H54 (cell line): ENCODE measurements around the gene CEP192.

ENCODE experiments used
- DNase-seq: peaks from one replicate; pipeline ENCODE4 v3.0.0; 2011; ENCODE audit warnings: low spot score, mixed read lengths; ENCODE audit not compliant: insufficient read length
- FAIRE-seq: peaks from 3 replicates; lab custom pipeline; 2011; peaks lifted over from hg19 to GRCh38; lab: Jason Lieb, UNC
- POLR2A ChIP-seq: IDR thresholded peaks from 2 replicates; pipeline ENCODE4 v1.6.1; 2011; ENCODE audit warnings: low read depth, mild to moderate bottlenecking, low read length

The CEP192 gene

DNA sequence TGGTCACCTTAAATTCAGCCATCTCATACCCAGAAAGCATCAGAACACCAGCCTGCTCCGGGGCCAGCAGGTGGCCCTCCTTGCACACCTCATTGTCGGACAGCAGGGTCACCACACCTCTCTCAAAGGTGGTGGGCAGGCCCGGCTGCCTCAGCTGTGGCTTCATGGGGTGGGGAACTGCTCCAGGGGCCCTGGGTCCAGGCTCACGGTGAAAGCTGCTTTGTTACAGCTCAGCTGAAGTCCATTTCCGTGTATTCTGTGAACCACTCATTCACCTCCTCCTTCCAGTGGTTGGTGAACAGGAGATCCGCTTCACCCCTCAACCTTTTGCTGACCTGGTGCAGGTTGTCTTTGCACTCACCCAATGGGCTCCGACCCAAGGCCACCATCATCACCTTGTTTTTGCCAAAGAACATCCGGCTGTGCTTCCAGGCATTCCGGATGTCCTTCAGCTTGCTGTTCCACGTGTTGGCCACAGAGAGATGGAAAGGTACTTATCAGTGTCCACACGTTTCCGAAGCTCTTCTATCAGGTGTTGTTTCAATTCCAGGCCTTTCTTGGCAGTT lies 148.8 kb downstream of the CEP192 start:
- no peak for TF ChIP-seq POLR2A
- FAIRE-seq (no peak), DNase-seq (no peak)

DNA sequence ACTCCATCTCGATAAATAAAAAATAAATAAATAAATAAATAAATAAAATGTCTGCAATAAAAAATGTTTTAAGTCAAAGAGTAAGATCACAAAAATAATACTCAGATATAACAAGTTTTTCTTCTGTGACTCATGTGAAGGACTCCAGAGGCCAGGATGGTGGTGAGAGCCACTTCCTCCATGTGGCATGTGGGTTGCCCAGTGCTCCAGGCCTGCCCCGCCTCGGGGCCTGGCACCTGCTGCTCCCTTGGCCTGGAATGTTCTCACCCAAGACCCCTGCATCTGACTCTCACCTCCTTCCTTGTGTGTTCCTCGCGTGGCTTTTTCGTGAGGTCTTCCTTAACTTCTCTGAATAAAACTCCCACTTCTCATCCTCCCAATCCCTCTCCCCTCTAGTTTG lies 150.0 kb downstream of the CEP192 start:
- no peak for TF ChIP-seq POLR2A
- no peak for FAIRE-seq
- DNase-seq = no peak

DNA sequence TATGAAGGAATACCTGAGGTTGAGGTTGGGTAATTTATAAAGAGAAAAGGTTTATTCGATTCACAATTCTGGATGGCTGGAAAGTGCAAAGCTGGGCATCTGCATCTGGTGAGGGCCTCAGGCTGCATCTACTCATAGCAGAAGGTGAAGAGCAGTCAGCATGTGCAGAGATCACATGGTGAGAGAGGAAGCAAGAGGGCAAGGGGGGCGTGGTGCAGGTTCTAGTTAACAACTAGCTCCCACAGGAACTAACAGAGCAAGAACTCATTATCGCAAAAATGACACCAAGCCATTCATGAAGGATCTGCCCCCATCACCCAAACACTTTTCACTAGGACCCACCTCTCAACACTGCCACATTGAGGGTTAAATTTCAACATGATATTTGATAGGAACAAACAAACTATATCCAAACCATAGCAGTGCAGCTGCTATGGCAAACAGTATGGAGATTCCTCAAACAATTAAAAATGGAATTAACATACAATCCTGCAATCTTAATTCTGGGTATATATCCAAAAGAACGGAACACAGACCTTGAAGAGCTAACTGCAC lies 154.6 kb downstream of the CEP192 start:
- DNase-seq (no peak), FAIRE-seq (no peak)
- TF ChIP-seq POLR2A = no peak

DNA sequence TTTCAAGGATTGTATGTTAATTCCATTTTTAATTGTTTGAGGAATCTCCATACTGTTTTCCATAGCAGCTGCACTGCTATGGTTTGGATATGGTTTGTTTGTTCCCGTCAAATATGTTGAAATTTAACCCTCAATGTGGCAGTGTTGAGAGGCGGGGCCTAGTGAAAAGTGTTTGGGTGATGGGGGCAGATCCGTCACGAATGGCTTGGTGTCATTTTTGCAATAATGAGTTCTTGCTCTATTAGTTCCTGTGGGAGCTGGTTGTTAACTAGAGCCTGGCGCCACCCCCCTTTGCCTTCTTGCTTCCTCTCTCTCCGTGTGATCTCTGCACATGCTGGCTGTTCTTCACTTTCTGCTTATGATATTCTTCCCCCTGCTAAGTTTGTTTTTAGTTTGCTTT lies 156.0 kb downstream of the CEP192 start:
- TF ChIP-seq POLR2A = no peak
- no peak for DNase-seq
- no peak for FAIRE-seq

DNA sequence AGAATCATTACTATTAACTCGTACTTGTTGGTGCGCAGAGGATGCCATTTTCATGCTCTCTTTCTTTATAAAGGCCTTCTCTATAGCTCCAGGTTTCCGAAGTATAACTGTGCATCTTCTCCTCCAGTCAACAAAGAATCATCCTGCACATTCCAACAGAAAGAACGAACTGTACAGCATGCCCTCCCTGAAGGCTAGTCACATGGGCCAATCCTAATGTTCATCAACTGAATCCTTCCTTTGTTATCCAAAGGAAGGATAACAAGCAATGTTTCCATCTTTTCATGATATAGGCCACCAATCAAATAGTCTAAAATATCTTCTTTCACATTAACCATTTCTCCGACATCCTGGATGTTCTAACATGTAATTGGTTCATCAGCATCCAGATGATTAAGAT lies 160.5 kb downstream of the CEP192 start:
- no peak for TF ChIP-seq POLR2A
- no peak for DNase-seq
- FAIRE-seq = no peak

DNA sequence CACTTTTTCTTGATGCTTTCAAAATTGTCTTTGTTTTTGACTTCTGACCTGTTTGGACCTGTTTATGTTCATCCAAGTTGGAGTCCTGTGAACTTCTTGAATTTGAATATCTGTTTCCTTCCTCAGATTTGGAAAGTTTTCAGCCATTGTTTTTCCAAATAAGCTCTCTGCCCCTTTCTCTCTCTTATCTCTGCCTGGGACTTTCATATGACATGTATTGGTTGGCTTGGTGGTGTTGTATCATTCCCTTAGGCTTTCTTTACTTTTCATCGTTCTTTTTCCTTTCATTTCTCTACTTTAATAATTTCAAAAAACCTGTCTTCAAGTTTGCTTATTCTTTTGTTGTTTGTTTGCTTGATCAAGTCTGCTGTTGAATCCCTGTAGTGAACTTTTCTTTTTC lies 167.3 kb downstream of the CEP192 start:
- FAIRE-seq (no peak), DNase-seq (no peak)
- TF ChIP-seq POLR2A = no peak

DNA sequence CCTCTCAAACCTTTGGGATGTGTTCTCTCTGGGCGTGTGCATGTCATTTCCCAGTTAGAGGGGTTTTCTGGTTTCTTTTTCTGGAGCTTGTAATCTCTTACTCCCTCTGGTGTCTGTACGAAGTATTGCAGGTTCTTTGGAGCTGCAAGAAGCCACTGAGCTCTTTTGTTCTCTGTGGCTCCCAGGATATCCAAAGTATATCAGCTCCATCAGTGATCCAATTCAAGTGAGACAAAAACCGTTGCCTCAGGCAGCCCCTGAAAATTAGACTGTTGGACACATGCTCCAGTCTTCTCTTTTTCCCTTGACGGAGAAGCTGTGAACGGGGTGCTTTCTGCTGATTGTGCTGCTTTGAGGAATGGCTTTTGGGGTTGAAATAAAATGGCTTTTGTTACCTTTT lies 168.4 kb downstream of the CEP192 start:
- peak; percentile 38 for DNase-seq
- TF ChIP-seq POLR2A = no peak
- FAIRE-seq = peak; percentile 81

DNA sequence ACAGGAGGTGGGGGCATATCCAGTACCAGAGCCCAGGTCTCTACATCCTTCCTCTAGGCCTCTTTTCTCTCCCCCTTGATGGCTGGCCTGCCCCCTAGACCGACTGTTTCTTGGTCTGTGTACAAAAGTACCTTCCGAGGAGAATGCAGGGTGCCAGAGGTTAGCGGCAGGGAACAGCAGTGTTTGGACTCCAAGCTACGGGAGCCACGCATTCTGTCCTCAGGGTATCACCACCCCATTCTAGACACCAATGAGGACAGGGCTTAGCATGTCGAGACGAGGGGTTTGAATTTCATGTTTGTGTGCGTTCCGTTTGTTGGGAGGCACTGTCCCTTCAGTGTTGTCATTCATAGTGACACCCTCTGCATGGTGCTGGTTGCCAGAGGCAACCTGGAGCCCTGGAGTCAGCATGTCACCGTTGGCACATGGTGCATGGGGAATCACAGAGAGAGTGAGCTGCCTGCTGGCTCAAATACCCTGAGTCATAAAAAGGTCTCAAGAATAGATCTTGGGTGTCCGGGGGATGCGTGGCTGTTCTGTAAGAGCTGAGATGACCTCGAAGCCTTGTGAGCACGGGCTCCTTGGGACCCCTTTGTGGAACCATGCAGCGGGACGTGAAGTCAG lies 170.2 kb downstream of the CEP192 start:
- FAIRE-seq = no peak
- TF ChIP-seq POLR2A = no peak
- DNase-seq = no peak

DNA sequence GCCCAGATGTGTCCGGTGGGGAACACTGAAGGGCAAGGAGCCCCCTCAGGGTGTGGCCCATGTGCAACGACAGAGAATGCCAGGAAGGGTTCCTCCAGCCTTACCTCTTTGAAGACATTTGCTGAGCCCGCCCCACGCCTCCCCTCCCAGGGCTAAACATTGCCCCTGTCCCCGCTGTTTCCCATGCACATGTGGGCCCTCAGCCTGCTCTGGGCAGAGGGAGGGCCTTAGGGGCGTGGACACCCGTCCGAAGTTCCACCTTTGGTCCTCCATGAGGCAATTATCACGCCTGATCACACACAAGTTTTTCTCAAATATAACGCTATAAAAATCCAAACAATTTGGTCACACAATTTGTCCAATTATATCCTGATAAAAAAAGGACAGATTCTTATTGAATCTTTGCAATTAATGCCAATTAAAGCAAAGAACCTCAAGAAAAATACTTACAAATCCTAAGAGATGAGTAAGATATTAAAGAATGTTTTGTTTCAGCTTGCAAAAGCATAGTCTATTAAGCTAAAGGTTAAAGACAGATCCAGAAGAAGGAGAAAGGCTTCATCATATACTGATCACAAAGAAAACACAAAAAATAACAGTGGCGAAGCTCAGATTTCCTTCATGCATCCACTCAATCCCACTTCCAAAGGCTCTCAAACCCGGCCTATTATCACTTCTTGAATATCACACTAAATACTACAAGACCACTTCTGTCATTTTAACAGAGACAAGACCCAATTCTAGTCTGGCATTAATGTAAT lies 172.2 kb downstream of the CEP192 start:
- DNase-seq (no peak), FAIRE-seq (no peak)
- no peak for TF ChIP-seq POLR2A

DNA sequence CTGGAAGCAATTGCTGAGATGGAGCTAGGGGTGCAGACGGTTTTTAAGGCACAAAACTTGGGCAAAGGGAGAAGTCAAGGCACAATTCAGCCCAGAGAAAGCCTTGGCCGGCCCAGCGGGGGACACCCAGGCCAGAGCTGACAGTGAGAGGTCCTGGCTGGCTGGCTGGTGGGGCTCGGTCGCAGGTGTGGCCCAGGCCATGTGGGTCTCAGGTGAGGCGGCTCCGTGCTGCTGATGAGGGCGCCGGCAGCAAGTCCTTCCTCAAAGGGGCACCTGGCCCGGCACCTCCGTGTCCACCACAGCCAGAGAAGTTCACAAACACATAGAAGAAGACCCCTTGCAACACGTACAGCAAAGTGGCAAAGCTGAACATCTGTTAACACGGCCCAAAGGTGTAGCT lies 173.2 kb downstream of the CEP192 start:
- TF ChIP-seq POLR2A = no peak

DNA sequence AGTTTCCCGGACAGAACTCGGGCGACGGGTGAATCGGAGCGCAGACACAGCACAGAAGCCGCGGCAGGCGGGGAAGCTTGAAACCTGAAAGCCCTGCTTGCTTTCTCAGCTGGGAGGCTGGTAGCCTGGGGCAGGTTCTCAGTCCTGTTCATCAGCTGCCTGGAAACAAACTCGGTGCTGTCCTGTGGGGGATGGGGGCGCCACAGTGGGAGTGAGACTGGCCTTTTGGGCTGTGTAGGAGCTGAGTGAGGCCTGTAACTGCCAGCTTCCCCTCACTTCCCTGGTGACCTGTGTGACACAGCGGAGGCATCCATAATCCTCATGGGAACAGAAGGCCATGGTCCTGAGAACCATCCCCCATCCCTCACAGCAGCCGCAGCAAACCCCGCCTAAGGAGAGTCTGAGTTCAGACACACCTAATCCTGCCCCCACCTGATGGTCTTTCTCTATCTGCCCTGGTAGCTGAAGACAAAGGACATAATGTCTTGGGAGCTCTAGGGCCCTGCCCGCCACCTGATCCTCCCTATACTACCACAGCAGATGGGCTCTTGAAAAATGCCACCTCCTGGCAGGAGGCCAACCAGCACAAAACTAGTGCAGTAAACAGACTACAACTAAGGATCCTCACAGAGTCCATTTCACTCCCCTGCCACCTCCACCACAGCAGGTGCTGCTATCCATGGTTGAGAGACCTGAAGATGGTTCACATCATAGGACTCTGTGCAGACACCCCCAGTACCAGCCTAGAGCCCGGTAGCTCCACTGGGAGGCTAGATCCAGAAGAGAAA lies 174.7 kb downstream of the CEP192 start:
- FAIRE-seq (no peak), DNase-seq (no peak)
- TF ChIP-seq POLR2A = no peak

More for the DNA sequence above, 173.2 kb downstream of the CEP192 start:
- no peak for FAIRE-seq
- no peak for DNase-seq

DNA sequence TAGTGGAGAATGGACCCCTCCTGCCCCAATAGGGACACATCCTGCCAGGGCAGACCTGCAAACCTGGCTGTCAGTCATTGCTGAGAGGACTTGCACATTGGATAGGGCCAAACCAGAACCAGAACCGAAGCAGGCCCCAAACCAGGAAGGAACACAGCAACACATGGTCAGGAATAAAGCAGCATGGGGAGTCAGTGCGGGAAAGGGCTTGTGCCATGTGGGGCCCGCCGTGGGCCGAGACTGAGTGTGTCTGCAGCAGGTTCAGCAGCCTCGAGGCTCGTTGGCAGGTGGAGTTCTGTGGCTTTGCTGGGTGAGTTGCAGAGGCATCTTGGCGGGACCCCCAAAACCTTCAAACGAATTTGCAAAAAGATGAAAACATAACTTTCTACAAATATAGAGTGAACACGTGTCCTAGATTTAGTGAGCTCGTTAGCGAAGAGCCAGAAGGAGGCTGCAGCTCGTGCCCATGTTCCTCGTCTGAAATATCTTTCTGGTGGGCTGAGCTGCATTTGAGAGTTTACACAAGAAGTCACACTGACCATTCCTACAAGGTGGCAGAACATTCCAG lies 182.5 kb downstream of the CEP192 start:
- no peak for FAIRE-seq
- no peak for TF ChIP-seq POLR2A
- no peak for DNase-seq
